ENCODE results near the gene HECA. TPM values are rescaled to one million over a fixed set of nuclear protein-coding genes. Genes with fewer than 3 reads are reported as not detected.

Gene HECA
- total RNA-seq, 1 donor from 2014 or later, result 53.1 TPM

- ATAC-seq, result no peak
- DNase-seq, result no peak
- TF ChIP-seq, protein P1, sequence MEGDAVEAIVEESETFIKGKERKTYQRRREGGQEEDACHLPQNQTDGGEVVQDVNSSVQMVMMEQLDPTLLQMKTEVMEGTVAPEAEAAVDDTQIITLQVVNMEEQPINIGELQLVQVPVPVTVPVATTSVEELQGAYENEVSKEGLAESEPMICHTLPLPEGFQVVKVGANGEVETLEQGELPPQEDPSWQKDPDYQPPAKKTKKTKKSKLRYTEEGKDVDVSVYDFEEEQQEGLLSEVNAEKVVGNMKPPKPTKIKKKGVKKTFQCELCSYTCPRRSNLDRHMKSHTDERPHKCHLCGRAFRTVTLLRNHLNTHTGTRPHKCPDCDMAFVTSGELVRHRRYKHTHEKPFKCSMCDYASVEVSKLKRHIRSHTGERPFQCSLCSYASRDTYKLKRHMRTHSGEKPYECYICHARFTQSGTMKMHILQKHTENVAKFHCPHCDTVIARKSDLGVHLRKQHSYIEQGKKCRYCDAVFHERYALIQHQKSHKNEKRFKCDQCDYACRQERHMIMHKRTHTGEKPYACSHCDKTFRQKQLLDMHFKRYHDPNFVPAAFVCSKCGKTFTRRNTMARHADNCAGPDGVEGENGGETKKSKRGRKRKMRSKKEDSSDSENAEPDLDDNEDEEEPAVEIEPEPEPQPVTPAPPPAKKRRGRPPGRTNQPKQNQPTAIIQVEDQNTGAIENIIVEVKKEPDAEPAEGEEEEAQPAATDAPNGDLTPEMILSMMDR (IDR thresholded peaks at IDR 0.05), result no peak
- Histone ChIP-seq H3K27me3 (ENCODE audit: low read depth) (no peaks in the 10 kb centered on the region), H3K36me3 (no peaks in the 10 kb centered on the region), H3K27ac (no peak overlapping the region), H3K9me3 (no peaks in the 10 kb centered on the region), H3K4me1 (peaks cover 19% of the 10 kb centered on the region), H3K4me3 (no peak overlapping the region)
- intact Hi-C loops (cut with DNase I), result no loop called here
Observed at GRCh38 chr6:139129284-139129683, 5.6 kb upstream of the HECA start.

GRCh38 chr6:139131736-139132280, 3.1 kb upstream of the HECA start:
- Histone ChIP-seq H3K27ac (no peak overlapping the region), H3K9me3 (no peaks in the 10 kb centered on the region), H3K27me3 (ENCODE audit: low read depth) (no peaks in the 10 kb centered on the region), H3K36me3 (no peaks in the 10 kb centered on the region), H3K4me3 (no peak overlapping the region), H3K4me1 (peaks cover 17% of the 10 kb centered on the region)
- ATAC-seq (no peak), DNase-seq (no peak)
- TF ChIP-seq, protein P1 (IDR thresholded peaks at IDR 0.05), result no peak
- intact Hi-C loops (cut with DNase I), result no loop called here

DNA sequence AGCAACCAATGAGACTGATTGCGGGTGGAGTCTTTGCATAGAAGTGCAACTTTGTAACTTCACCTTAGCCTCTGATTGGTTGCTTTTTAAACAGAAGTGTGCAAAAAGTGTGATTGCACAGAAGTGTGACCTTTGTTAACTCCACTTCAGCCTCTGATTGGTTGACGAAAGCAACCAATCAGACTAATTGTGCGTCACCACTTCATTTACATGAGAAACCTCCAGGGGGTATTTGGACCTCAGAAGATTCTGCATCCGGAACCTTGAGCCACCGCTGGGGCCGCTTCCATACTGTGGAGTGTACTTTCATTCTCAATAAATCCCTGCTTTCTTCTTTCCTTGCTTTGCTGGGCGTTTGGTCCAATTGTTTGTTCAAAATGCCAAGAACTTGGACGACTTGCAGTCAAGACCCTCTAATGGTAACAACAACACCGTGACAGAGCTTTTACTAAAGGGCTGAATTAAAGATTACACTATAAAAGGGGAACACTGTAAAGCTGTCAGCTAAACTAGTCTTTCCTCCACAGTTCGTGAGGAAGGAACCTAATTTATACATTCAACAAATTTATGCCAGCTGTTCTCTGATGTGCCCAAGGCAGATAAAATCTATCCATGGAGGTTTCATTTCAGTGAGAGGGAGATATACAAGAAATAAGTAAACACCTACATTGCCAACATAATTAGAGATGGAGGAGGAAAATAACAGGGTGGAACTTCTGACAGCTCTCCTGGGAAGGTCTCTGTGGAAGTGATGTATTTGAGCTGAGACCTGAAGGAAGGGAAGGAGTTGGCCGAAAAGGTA, 1.4 kb upstream of the HECA start:
- DNase-seq (no peak), ATAC-seq (no peak)
- Histone ChIP-seq H3K27me3 (ENCODE audit: low read depth) (no peaks in the 10 kb centered on the region), H3K27ac (peak overlapping the region; percentile 95), H3K4me1 (peaks cover 33% of the 10 kb centered on the region), H3K9me3 (no peaks in the 10 kb centered on the region), H3K36me3 (no peaks in the 10 kb centered on the region), H3K4me3 (no peak overlapping the region)
- TF ChIP-seq, protein P1 (IDR thresholded peaks at IDR 0.05), result no peak
- intact Hi-C loops (cut with DNase I), result no loop called here

GRCh38 chr6:139134064-139134395, 850 bp upstream of the HECA start:
- DNase-seq (no peak), ATAC-seq (no peak)
- Histone ChIP-seq H3K9me3 (no peaks in the 10 kb centered on the region), H3K4me1 (peaks cover 38% of the 10 kb centered on the region), H3K27me3 (ENCODE audit: low read depth) (no peaks in the 10 kb centered on the region), H3K4me3 (no peak overlapping the region), H3K36me3 (no peaks in the 10 kb centered on the region), H3K27ac (peak overlapping the region; percentile 95)
- TF ChIP-seq, protein P1 (IDR thresholded peaks at IDR 0.05), result no peak
- intact Hi-C loops (cut with DNase I), result no loop called here

DNA sequence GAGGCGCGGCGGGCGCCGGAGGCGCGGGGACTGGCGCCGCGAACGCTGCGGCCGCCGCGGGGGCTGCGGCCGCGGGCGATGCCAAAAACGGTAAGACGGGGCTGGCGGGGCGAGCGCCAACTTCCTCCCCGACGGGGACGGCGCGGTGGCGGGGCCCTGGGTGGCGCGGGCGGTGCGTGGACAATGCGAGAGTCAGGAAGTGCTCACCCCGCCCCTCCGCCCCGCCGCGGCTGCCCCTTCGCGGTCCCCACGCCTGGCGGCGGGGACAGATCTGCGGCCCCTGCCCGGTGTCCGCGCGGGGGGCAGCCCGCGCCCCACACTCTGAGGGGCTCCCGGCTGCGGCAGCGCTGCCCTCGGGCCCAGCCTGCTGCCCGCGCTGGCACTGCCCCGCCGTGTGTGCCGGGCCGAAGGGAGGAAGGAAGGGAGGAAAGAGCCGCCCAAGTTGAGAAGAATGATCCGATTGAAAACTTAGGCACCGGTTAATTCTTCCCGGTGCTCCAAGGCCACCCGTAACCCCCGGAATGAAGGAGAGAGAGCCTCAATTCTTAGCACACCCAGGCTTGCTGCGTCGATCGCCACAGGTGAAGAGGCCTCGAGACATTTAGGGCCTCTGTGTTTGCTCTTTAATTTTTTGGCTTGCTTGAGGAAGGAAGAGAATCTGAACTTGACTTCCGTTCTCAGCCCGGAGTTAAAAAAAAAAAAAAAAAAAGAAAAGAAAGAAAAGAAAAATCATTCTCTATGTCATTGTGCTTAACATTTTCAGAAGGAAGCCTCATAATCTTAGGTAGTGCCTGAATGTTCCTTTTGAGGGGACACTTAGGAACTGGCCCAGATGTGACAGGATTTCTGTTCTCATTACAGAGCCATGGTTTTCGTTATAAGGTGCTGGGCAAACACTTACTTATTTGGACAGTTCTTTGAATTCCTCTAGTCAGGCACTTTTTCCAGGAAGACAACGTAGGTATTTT, 982 bp downstream of the HECA start:
- TF ChIP-seq, protein P1 (IDR thresholded peaks at IDR 0.05), result no peak
- Histone ChIP-seq H3K9me3 (no peaks in the 10 kb centered on the region), H3K27me3 (ENCODE audit: low read depth) (no peaks in the 10 kb centered on the region), H3K36me3 (no peaks in the 10 kb centered on the region), H3K4me3 (peak overlapping the region; percentile 73), H3K4me1 (peaks cover 51% of the 10 kb centered on the region), H3K27ac (peak overlapping the region; percentile 95)
- ATAC-seq (peak; percentile 64 to 65), DNase-seq (peak; percentile 87)
- intact Hi-C loops (cut with DNase I), result no loop called here

All from lower lobe of right lung (tissue), 2 donors.